Ishikawa (cell line): ENCODE data around the gene RMRP.

Source experiments
- CEBPB ChIP-seq: IDR thresholded peaks from 2 replicates; pipeline ENCODE4 v1.6.1; 2012
- EGR1 ChIP-seq: IDR thresholded peaks from 2 replicates; pipeline ENCODE4 v1.6.1; 2012
- EP300 ChIP-seq: IDR thresholded peaks from 2 replicates; pipeline ENCODE4 v1.6.1; 2012; ENCODE audit warnings: borderline replicate concordance
- FOXM1 ChIP-seq: IDR thresholded peaks from 2 replicates; pipeline ENCODE4 v1.6.1; 2012; ENCODE audit warnings: low read depth, borderline replicate concordance
- MAX ChIP-seq: IDR thresholded peaks from 2 replicates; pipeline ENCODE4 v1.6.1; 2012
- NFIC ChIP-seq: IDR thresholded peaks from 2 replicates; pipeline ENCODE4 v1.6.1; 2012
- RAD21 ChIP-seq: IDR thresholded peaks from 2 replicates; pipeline ENCODE4 v1.6.1; 2012; ENCODE audit warnings: low read depth
- REST ChIP-seq: IDR thresholded peaks from 2 replicates; pipeline ENCODE4 v1.6.1; 2012; ENCODE audit warnings: low read depth, mild to moderate bottlenecking
- TAF1 ChIP-seq: IDR thresholded peaks from 2 replicates; pipeline ENCODE4 v1.6.1; 2012; ENCODE audit warnings: low read depth, mild to moderate bottlenecking
- TCF12 ChIP-seq: IDR thresholded peaks from 2 replicates; pipeline ENCODE4 v1.6.1; 2012; ENCODE audit warnings: low read depth
- TEAD4 ChIP-seq: IDR thresholded peaks from 2 replicates; pipeline ENCODE4 v1.6.1; 2012
- USF1 ChIP-seq: IDR thresholded peaks from 2 replicates; pipeline ENCODE4 v1.6.1; 2012
- YY1 ChIP-seq: IDR thresholded peaks from 2 replicates; pipeline ENCODE4 v1.6.1; 2012; ENCODE audit warnings: low read depth
- ZBTB7A ChIP-seq: IDR thresholded peaks from 2 replicates; pipeline ENCODE4 v1.6.1; 2012; ENCODE audit warnings: low read depth

The RMRP gene

DNA sequence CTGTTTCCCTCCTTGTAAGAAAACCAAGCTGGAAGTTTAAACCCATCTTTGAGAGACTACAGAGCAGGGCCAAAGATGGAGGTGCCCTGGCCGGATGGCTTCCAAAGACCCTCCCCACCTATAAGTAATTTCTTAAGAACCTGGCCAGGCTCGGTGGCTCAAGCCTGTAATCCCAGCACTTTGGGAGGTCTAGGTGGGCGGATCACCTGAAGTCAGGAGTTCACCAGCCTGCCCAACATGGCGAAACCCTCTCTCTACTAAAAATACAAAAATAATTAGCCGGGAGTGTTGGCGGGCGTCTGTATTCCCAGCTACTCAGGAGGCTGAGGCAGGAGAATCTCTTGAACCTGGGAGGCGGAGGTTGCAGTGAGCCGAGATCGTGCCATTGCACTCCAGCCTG lies 12.1 kb downstream of the RMRP start:
- peak; percentile 19; the same call in 1 of the 2 replicates for TF ChIP-seq EGR1

DNA sequence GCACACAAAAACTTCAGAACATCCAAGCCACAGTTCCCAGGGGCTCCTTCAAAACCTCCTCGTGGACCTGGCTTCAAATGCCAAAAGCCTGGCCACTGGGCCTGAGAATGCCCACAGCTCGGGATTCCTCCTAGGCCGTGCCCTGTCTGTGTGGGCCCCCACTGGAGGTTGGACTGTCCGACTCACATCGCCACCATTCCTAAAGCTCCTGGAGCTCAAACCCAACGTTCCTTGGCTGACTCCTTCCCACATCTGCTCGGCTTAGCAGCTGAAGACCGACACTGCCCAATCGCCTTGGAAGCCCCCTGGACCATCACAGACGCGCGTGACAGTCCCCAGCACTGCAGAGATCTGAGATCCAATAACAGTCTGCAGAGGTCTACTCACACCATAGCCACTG lies 14.8 kb downstream of the RMRP start:
- no peak for TF ChIP-seq MAX
- TF ChIP-seq NFIC, result no peak
- TF ChIP-seq YY1, result no peak
- no peak for TF ChIP-seq EGR1
- TF ChIP-seq TEAD4, result no peak
- TF ChIP-seq CEBPB, result no peak
- TF ChIP-seq RAD21, result no peak
- TF ChIP-seq FOXM1, result no peak
- TF ChIP-seq EP300, result no peak

DNA sequence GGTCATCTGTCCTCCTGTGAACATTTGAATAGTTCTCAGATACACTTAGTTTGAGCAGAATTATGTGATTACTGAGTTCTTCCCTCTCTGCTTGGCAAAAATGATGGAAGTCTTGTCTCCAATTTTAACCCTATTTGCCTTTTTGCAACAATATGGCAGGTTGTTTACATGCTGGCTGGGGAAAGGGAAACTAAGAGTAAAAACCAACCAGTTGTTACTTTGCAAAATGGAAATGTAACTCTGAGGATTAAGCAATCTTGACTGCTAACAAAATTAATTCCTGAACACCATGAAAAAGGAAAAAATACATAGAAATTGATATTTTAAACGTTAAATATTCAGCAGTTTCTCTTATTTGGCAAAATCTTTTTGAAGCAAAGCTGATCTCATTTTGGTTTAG lies 18.2 kb downstream of the RMRP start:
- no peak for TF ChIP-seq EGR1

- no peak for TF ChIP-seq NFIC
- no peak for TF ChIP-seq CEBPB
- TF ChIP-seq MAX, result no peak
- TF ChIP-seq FOXM1, result no peak
- no peak for TF ChIP-seq TCF12
- no peak for TF ChIP-seq EGR1
- no peak for TF ChIP-seq USF1
- TF ChIP-seq ZBTB7A, result no peak
- TF ChIP-seq YY1, result no peak
Measured at GRCh38 chr9:35636135-35636876, 21.5 kb downstream of the RMRP start.

GRCh38 chr9:35635730-35636129 lies 22.1 kb downstream of the RMRP start:
- no peak for TF ChIP-seq MAX

- TF ChIP-seq MAX, result no peak
- TF ChIP-seq TEAD4, result no peak
- TF ChIP-seq CEBPB, result no peak
- no peak for TF ChIP-seq RAD21
Measured at GRCh38 chr9:35629597-35629996, 28.2 kb downstream of the RMRP start.

DNA sequence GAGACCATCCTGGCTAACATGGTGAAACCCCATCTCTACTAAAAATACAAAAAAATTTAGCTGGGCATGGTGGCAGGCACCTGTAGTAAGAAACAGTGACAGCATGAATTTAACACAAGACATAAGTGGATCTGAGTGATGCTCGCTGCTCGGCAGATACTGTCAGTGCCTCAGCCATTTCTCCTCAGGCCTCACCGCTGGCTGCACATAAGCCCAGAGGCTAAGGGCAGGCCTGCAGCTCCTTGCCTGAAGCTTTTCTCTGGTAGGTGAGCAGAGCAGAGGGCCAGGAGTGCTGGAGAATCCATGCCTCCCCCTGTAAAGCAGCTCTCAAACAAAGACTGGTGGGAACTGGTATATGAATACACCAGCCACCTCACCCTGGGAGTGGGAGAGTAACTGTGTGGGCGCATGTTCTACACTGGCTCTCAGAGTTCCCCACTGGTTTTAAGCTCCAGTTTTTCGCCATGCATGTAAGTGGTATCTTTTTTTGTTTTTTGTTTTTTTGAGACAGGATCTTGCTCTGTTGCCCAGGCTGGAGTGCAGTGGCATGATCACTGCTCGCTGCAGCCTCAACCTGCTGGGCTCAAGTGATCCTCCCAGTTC lies 29.3 kb downstream of the RMRP start:
- no peak for TF ChIP-seq EP300
- no peak for TF ChIP-seq MAX
- TF ChIP-seq REST, result no peak
- no peak for TF ChIP-seq ZBTB7A
- TF ChIP-seq RAD21, result no peak
- no peak for TF ChIP-seq USF1
- no peak for TF ChIP-seq NFIC
- TF ChIP-seq FOXM1, result no peak

GRCh38 chr9:35627575-35627974 lies 30.2 kb downstream of the RMRP start:
- TF ChIP-seq USF1 (no peak), YY1 (no peak), TEAD4 (no peak), TAF1 (no peak), CEBPB (no peak)
